Lower lobe of right lung (tissue), 2 donors: ENCODE data around the gene NADK2. TPM values are rescaled to one million over a fixed set of nuclear protein-coding genes. Genes with fewer than 3 reads are reported as not detected.

Source experiments
- ATAC-seq, 2 donors: fragments of 200-7000 bp; cut with Tn5 transposase; one replicate each; pipeline ENCODE4 v1.9.1; 2020 to 2022; ENCODE audit warnings: mild to moderate bottlenecking in 2 of 2, moderate library complexity in 2 of 2
- DNase-seq: peaks from one replicate; pipeline ENCODE4 v3.0.0-alpha.2; 2020
- H3K27ac ChIP-seq: fragments of 200-600 bp; one replicate; pipeline ENCODE4 v1.8.0; 2022
- H3K27me3 ChIP-seq: fragments of 200-600 bp; one replicate; pipeline ENCODE4 v1.8.0; 2022; ENCODE audit warnings: low read depth
- H3K36me3 ChIP-seq: fragments of 200-600 bp; one replicate; pipeline ENCODE4 v1.8.0; 2022; ENCODE audit warnings: mild to moderate bottlenecking
- H3K4me1 ChIP-seq: fragments of 200-600 bp; one replicate; pipeline ENCODE4 v1.8.0; 2022
- H3K4me3 ChIP-seq: fragments of 200-600 bp; one replicate; pipeline ENCODE4 v1.8.0; 2022; ENCODE audit warnings: mild to moderate bottlenecking
- H3K9me3 ChIP-seq: fragments of 200-600 bp; one replicate; pipeline ENCODE4 v1.8.0; 2022
- intact Hi-C: fragments of 100-400 bp; cut with DNase I; formaldehyde crosslinking; loops from one replicate; pipeline ENCODE4 v1.11.0; 2022
- total RNA-seq: library from RNA; stranded (reverse); fragmentation: NEBNext Ultra II Directional; extraction: Animal tissue kit (Norgen Biotek cat#: 25700); gene quantifications from one replicate; pipeline ENCODE4 v1.2.1, GENCODE V29; 2021
- TF ChIP-seq, protein P1 (sequence below): fragments of 200-600 bp; IDR thresholded peaks from one replicate; pipeline ENCODE4 v1.8.0; 2022; ENCODE audit warnings: antibody characterized with exemption, mild to moderate bottlenecking
- donor health status: DM: no; HTN: yes; CAD: no; lungs with severe emphysema.

NADK2 gene
- total RNA-seq, 1 donor from 2014 or later, result 19.1 TPM

GRCh38 chr5:36277521-36278176 is 35.9 kb upstream of the NADK2 start:
- Histone ChIP-seq H3K27ac (no peak overlapping the region), H3K9me3 (no peaks in the 10 kb centered on the region), H3K4me1 (no peaks in the 10 kb centered on the region), H3K27me3 (no peaks in the 10 kb centered on the region), H3K4me3 (no peak overlapping the region), H3K36me3 (no peaks in the 10 kb centered on the region)
- TF ChIP-seq, protein P1, sequence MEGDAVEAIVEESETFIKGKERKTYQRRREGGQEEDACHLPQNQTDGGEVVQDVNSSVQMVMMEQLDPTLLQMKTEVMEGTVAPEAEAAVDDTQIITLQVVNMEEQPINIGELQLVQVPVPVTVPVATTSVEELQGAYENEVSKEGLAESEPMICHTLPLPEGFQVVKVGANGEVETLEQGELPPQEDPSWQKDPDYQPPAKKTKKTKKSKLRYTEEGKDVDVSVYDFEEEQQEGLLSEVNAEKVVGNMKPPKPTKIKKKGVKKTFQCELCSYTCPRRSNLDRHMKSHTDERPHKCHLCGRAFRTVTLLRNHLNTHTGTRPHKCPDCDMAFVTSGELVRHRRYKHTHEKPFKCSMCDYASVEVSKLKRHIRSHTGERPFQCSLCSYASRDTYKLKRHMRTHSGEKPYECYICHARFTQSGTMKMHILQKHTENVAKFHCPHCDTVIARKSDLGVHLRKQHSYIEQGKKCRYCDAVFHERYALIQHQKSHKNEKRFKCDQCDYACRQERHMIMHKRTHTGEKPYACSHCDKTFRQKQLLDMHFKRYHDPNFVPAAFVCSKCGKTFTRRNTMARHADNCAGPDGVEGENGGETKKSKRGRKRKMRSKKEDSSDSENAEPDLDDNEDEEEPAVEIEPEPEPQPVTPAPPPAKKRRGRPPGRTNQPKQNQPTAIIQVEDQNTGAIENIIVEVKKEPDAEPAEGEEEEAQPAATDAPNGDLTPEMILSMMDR, result no peak
- ATAC-seq (no peak), DNase-seq (no peak)
- intact Hi-C loops, result no loop called here

- H3K9me3 ChIP-seq, result no peaks in the 10 kb centered on the region
- ATAC-seq (no peak), DNase-seq (no peak)
- no peaks in the 10 kb centered on the region for H3K36me3 ChIP-seq
- intact Hi-C loops, result no loop called here
- H3K27me3 ChIP-seq, result no peaks in the 10 kb centered on the region
- no peak overlapping the region for H3K4me3 ChIP-seq
- TF ChIP-seq, protein P1, result no peak
- H3K27ac ChIP-seq, result no peak overlapping the region
- H3K4me1 ChIP-seq, result no peaks in the 10 kb centered on the region
Measured at GRCh38 chr5:36276864-36277263, 35.1 kb upstream of the NADK2 start.

DNA sequence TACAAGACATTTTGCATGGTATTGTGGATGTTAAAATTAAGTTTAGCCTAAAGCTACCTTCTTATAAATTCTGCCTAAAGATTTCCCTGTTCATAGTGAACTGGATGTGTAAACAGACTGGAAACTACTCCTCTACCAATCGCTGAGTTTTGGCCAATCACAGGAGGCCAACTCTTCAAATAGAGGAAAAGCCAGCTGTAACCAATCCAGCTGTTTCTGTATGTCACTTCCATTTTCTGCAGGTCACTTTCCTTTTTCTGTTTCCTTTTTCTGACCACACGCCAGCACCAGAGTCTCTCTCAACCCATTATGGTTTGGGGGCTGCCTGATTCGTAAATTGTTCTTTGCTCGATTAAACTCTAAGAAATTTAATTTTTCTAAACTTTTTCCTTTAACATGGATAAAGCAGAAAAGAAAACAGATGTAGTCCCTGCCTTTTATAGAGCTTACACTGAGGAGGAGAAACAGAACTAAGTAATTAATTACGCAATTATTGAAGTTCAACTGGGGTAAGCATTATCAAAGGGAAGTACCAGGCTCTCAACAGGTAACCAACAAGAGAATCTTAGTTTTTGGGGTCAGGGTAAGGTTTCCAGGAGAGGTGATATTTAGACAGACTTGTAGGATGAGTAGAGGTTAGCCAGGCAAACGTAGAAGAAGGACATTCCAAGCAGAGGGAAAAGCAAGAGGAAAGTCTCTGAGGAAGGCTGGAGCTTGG is 32.2 kb upstream of the NADK2 start:
- no peak overlapping the region for H3K4me3 ChIP-seq
- H3K27me3 ChIP-seq, result no peaks in the 10 kb centered on the region
- no peak overlapping the region for H3K27ac ChIP-seq
- no peaks in the 10 kb centered on the region for H3K9me3 ChIP-seq
- TF ChIP-seq, protein P1, result no peak
- ATAC-seq (peak in 1 of 2 donors; percentile 34), DNase-seq (no peak)
- no peaks in the 10 kb centered on the region for H3K4me1 ChIP-seq
- H3K36me3 ChIP-seq, result no peaks in the 10 kb centered on the region
- intact Hi-C loops, result no loop called here

GRCh38 chr5:36272136-36272690 is 30.5 kb upstream of the NADK2 start:
- H3K27me3 ChIP-seq, result no peaks in the 10 kb centered on the region
- no peaks in the 10 kb centered on the region for H3K9me3 ChIP-seq
- DNase-seq, result no peak
- no peak overlapping the region for H3K4me3 ChIP-seq
- no peaks in the 10 kb centered on the region for H3K36me3 ChIP-seq
- H3K27ac ChIP-seq, result no peak overlapping the region
- H3K4me1 ChIP-seq, result no peaks in the 10 kb centered on the region
- no peak for ATAC-seq
- TF ChIP-seq, protein P1, result no peak
- intact Hi-C loops, result no loop called here

DNA sequence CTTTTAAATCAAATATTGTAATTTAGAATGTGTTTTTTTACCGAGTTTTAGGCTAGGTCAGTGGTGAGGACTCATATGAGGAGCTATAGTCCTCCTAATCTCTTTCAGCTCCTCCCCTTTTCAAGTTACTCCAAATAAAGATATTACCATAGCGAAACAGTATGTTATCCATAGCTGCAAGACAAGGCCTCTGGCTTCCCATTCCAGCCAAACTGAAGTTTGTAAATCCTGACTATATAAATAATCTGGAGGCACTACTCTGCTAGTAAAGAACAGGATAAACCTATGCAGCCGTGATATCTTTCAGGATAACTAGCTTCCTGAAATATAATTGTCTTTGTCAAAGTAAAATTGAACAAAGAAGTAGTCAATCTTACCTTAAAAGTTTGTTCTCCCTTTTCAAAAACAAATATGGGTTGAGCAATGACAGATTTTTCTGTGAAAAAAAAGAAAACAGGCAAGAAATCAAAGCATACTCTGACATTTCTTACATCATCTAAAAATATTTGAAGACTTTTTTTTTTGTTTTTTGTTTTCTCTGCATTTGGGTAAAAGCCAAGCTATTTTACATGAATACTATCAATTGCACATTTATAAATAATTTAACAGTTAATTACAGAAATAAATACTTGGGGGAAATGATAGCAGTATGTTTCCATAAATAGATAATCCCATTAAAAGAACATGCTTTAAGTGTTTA is 29.3 kb upstream of the NADK2 start:
- Histone ChIP-seq H3K27me3 (no peaks in the 10 kb centered on the region), H3K36me3 (no peaks in the 10 kb centered on the region), H3K27ac (no peak overlapping the region), H3K9me3 (no peaks in the 10 kb centered on the region), H3K4me1 (no peaks in the 10 kb centered on the region), H3K4me3 (no peak overlapping the region)
- intact Hi-C loops, result no loop called here
- DNase-seq, result no peak
- ATAC-seq, result no peak
- TF ChIP-seq, protein P1, result no peak
